ENCODE data around the gene AREL1.

- TF ChIP-seq CTCF (IDR thresholded peaks at IDR 0.05) = no peak
- no peak for TF ChIP-seq POLR2A (IDR thresholded peaks at IDR 0.05)
These were observed 97.1 kb downstream of the AREL1 start for GRCh38 chr14:74615735-74616134.
